Measurements from ENCODE around the gene POLR2J2.
"Not testable (repeated sequence)": the region's sequence is repeated elsewhere in the genome, so short reads cannot be mapped to it uniquely, and the experiment has no call there.

Gene POLR2J2

GRCh38 chr7:102671166-102671955 lies at the start of gene POLR2J2:
TSS of gene POLR2J2 (minus strand) at chr7:102671663. CDS start at chr7:102671601, 62 bp downstream.
- DNase-seq (ENCODE audit: low read depth): peak; percentile 15
- peak within 1 kb of the TSS; percentile 44 for H3K4me3 ChIP-seq (ENCODE audit: low read depth, low read length)
- in situ Hi-C loops (cut with HindIII; ENCODE audit: low sequenced_read_pairs): not testable (repeated sequence)

GRCh38 chr7:102718491-102718890 lies 47.0 kb upstream of the POLR2J2 start:
- in situ Hi-C loops (cut with HindIII; ENCODE audit: low sequenced_read_pairs); H3K4me3 ChIP-seq (ENCODE audit: low read depth, low read length); DNase-seq (ENCODE audit: low read depth): not testable (repeated sequence)

- in situ Hi-C loops (cut with HindIII; ENCODE audit: low sequenced_read_pairs); DNase-seq (ENCODE audit: low read depth): not testable (repeated sequence)
Measured at GRCh38 chr7:102715718-102716117, 44.3 kb upstream of the POLR2J2 start.

GRCh38 chr7:102714774-102715522 lies 43.5 kb upstream of the POLR2J2 start:
- in situ Hi-C loops (cut with HindIII; ENCODE audit: low sequenced_read_pairs); H3K4me3 ChIP-seq (ENCODE audit: low read depth, low read length); DNase-seq (ENCODE audit: low read depth): not testable (repeated sequence)

More at GRCh38 chr7:102715718-102716117, 44.3 kb upstream of the POLR2J2 start:
- not testable (repeated sequence) for H3K4me3 ChIP-seq (ENCODE audit: low read depth, low read length)

GRCh38 chr7:102713691-102714080 lies 42.2 kb upstream of the POLR2J2 start:
- DNase-seq (ENCODE audit: low read depth); H3K4me3 ChIP-seq (ENCODE audit: low read depth, low read length); in situ Hi-C loops (cut with HindIII; ENCODE audit: low sequenced_read_pairs): not testable (repeated sequence)

GRCh38 chr7:102713011-102713690 lies 41.7 kb upstream of the POLR2J2 start:
- H3K4me3 ChIP-seq (ENCODE audit: low read depth, low read length); in situ Hi-C loops (cut with HindIII; ENCODE audit: low sequenced_read_pairs); DNase-seq (ENCODE audit: low read depth): not testable (repeated sequence)

- in situ Hi-C loops (cut with HindIII; ENCODE audit: low sequenced_read_pairs); DNase-seq (ENCODE audit: low read depth); H3K4me3 ChIP-seq (ENCODE audit: low read depth, low read length): not testable (repeated sequence)
Measured at GRCh38 chr7:102698962-102699750, 27.7 kb upstream of the POLR2J2 start.

GRCh38 chr7:102697642-102698512 lies 26.4 kb upstream of the POLR2J2 start:
- DNase-seq (ENCODE audit: low read depth); H3K4me3 ChIP-seq (ENCODE audit: low read depth, low read length); in situ Hi-C loops (cut with HindIII; ENCODE audit: low sequenced_read_pairs): not testable (repeated sequence)

GRCh38 chr7:102696009-102696408 lies 24.5 kb upstream of the POLR2J2 start:
- in situ Hi-C loops (cut with HindIII; ENCODE audit: low sequenced_read_pairs); DNase-seq (ENCODE audit: low read depth): not testable (repeated sequence)

GRCh38 chr7:102695033-102695552 lies 23.6 kb upstream of the POLR2J2 start:
- in situ Hi-C loops (cut with HindIII; ENCODE audit: low sequenced_read_pairs); H3K4me3 ChIP-seq (ENCODE audit: low read depth, low read length); DNase-seq (ENCODE audit: low read depth): not testable (repeated sequence)

More at GRCh38 chr7:102696009-102696408, 24.5 kb upstream of the POLR2J2 start:
- H3K4me3 ChIP-seq (ENCODE audit: low read depth, low read length): not testable (repeated sequence)

- H3K4me3 ChIP-seq (ENCODE audit: low read depth, low read length); in situ Hi-C loops (cut with HindIII; ENCODE audit: low sequenced_read_pairs); DNase-seq (ENCODE audit: low read depth): not testable (repeated sequence)
Measured at GRCh38 chr7:102694008-102694407, 22.5 kb upstream of the POLR2J2 start.

GRCh38 chr7:102690602-102691001 lies 19.1 kb upstream of the POLR2J2 start:
- H3K4me3 ChIP-seq (ENCODE audit: low read depth, low read length); in situ Hi-C loops (cut with HindIII; ENCODE audit: low sequenced_read_pairs); DNase-seq (ENCODE audit: low read depth): not testable (repeated sequence)

GRCh38 chr7:102689436-102690282 lies 18.2 kb upstream of the POLR2J2 start:
- H3K4me3 ChIP-seq (ENCODE audit: low read depth, low read length); in situ Hi-C loops (cut with HindIII; ENCODE audit: low sequenced_read_pairs): not testable (repeated sequence)

GRCh38 chr7:102688299-102689036 lies 17.0 kb upstream of the POLR2J2 start:
- H3K4me3 ChIP-seq (ENCODE audit: low read depth, low read length); in situ Hi-C loops (cut with HindIII; ENCODE audit: low sequenced_read_pairs); DNase-seq (ENCODE audit: low read depth): not testable (repeated sequence)

More at GRCh38 chr7:102689436-102690282, 18.2 kb upstream of the POLR2J2 start:
- DNase-seq (ENCODE audit: low read depth): not testable (repeated sequence)

Measured in astrocyte of the cerebellum (primary cell).